ENCODE measurements around the gene PPP1R14C.

The PPP1R14C gene

DNA sequence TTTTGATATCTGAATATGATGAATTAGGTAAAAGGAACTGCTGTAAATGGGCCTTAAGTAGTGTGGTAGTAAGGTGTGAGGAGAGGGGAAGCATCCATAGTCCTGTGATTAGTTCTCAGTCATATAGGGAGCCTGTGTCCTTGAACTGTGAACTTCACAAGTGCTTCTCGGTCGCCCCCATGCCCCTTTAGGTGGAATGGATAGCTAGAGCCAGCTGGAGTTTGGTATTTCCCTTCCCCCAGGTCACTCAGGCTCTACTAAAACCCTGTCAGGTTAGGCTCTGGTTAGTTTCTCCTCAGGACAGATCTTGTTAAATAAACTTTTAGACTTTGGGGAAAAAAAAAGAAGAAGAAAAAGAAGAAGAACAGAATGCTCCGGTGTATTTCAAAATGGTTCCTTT, 82.0 kb downstream of the PPP1R14C start:
- no peak for TF ChIP-seq TAF1 (IDR thresholded peaks at IDR 0.05; ENCODE audit: borderline replicate concordance, insufficient read depth, low read length)
- TF ChIP-seq POLR2AphosphoS5 (IDR thresholded peaks at IDR 0.05; ENCODE audit: low read depth, low read length): no peak
- no peak for TF ChIP-seq SIN3A (IDR thresholded peaks at IDR 0.05; ENCODE audit: borderline replicate concordance, insufficient read depth, low read length)
- TF ChIP-seq, protein P1, sequence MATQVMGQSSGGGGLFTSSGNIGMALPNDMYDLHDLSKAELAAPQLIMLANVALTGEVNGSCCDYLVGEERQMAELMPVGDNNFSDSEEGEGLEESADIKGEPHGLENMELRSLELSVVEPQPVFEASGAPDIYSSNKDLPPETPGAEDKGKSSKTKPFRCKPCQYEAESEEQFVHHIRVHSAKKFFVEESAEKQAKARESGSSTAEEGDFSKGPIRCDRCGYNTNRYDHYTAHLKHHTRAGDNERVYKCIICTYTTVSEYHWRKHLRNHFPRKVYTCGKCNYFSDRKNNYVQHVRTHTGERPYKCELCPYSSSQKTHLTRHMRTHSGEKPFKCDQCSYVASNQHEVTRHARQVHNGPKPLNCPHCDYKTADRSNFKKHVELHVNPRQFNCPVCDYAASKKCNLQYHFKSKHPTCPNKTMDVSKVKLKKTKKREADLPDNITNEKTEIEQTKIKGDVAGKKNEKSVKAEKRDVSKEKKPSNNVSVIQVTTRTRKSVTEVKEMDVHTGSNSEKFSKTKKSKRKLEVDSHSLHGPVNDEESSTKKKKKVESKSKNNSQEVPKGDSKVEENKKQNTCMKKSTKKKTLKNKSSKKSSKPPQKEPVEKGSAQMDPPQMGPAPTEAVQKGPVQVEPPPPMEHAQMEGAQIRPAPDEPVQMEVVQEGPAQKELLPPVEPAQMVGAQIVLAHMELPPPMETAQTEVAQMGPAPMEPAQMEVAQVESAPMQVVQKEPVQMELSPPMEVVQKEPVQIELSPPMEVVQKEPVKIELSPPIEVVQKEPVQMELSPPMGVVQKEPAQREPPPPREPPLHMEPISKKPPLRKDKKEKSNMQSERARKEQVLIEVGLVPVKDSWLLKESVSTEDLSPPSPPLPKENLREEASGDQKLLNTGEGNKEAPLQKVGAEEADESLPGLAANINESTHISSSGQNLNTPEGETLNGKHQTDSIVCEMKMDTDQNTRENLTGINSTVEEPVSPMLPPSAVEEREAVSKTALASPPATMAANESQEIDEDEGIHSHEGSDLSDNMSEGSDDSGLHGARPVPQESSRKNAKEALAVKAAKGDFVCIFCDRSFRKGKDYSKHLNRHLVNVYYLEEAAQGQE (IDR thresholded peaks at IDR 0.05; ENCODE audit: insufficient read depth in 1 of 2, low read depth in 2 of 2, low read length in 2 of 2): no peak
- no peak for TF ChIP-seq FOXP2 (optimal IDR thresholded peaks at IDR 0.05; ENCODE audit: borderline replicate concordance, extremely low read depth, extremely low read length, insufficient read depth)

DNA sequence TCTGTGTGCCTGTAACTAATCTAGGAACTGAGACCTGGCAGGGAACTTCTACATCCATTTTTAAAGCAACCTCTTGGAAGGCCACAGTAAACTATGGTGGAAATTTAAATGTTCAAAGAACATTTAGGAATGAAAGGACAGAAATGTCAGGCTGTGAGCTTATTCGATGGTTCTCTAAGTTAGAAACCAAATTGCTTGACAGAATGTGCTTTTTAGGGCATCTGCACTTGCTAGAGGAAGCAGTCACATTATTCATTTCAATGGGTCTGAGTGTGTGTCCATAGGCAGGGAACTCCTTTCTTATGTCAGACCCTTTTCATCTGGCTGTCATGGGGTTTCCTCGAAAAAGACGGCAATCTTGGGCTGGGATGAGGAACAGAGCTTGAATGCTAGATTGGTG, 84.4 kb downstream of the PPP1R14C start:
- TF ChIP-seq POLR2AphosphoS5 (IDR thresholded peaks at IDR 0.05; ENCODE audit: low read depth, low read length) (no peak), TAF1 (IDR thresholded peaks at IDR 0.05; ENCODE audit: borderline replicate concordance, insufficient read depth, low read length) (no peak), SIN3A (IDR thresholded peaks at IDR 0.05; ENCODE audit: borderline replicate concordance, insufficient read depth, low read length) (no peak), FOXP2 (optimal IDR thresholded peaks at IDR 0.05; ENCODE audit: borderline replicate concordance, extremely low read depth, extremely low read length, insufficient read depth) (no peak)
- TF ChIP-seq, protein P1 (IDR thresholded peaks at IDR 0.05; ENCODE audit: insufficient read depth in 1 of 2, low read depth in 2 of 2, low read length in 2 of 2): no peak

DNA sequence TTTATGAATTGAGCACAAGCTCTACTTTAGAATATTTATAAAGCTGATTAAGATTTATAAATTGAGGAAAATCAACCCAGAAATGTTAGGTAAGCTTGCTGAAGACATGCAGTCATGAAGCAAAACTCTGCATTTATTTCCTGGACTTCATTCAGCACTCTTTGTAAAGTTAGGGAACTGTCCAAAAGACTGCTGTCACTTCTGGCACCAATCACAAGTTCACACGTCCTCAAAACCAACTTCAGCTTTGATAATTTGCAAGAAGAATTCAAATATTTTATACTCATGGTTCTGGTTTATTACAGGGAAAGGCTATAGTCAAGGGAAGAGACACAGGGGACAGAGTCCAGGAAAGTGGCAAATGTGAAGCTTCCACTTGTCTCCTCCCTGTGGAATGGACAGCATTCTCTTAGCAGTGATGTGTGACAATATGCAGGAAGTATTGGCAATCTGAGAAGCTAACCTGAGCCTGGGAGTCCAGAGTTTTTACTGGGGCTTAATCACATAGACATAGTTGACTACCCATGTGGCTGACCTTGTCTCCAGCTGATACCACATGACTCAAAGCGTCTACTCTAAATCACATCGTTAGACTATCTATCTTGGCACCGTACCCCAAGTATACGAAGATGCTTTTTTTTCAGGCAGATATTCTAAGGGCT, 85.4 kb downstream of the PPP1R14C start:
- TF ChIP-seq SIN3A (IDR thresholded peaks at IDR 0.05; ENCODE audit: borderline replicate concordance, insufficient read depth, low read length): no peak

DNA sequence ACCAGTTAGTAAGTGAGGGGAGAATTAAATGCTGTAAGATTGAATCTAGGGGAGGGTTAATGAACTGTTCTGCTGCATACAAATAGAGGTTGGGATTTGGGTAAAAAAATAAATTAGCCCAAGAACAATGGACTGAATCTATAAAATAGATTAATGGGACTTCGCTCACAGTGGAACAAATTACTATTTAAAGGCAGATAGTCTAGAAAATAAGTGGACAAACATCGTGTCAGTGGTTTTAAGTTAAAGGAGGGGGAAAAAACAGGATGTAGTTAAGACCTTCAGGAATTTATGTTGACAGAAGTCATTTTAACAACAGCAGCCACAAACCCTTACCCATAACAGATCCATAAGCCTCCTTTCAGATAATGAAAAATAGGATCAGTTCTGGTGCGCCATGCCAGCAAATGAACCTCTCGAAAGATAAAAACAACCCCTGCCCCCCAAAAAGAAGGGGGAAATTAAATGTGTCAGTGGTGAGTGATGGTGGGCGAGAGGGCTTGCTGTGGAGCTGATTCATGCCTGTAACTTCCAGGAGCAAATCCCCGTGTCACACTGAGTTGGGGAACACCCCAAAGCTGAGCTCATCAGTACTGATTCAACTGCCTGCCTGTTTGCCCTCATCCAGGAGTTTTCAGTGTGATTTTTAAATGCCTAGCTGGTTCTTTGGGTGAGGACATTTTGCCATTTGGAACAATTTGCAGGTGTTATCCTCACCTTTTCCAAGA, 86.8 kb downstream of the PPP1R14C start:
- TF ChIP-seq POLR2AphosphoS5 (IDR thresholded peaks at IDR 0.05; ENCODE audit: low read depth, low read length) (no peak), FOXP2 (optimal IDR thresholded peaks at IDR 0.05; ENCODE audit: borderline replicate concordance, extremely low read depth, extremely low read length, insufficient read depth) (no peak), SIN3A (IDR thresholded peaks at IDR 0.05; ENCODE audit: borderline replicate concordance, insufficient read depth, low read length) (no peak), TAF1 (IDR thresholded peaks at IDR 0.05; ENCODE audit: borderline replicate concordance, insufficient read depth, low read length) (no peak)
- TF ChIP-seq, protein P1 (IDR thresholded peaks at IDR 0.05; ENCODE audit: insufficient read depth in 1 of 2, low read depth in 2 of 2, low read length in 2 of 2): no peak

DNA sequence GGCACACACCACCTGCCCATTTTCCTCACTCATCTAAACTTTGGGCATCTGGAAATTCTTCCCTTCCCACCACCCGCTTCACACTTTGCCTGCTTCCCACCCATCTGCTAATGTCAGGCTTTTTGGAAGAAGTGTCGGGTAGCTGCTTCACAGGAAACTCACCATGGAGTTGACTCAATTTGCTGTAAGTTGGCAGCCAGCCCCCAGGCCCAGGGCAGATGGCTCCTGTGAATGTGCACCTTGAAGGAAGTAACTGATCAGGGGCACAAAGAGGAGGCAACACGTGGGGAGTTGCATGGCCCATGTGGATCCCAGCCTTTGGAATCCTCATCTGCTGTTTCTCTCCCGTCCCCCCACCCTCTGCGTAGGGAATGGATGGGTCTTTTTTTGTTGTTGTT, 87.3 kb downstream of the PPP1R14C start:
- no peak for TF ChIP-seq TAF1 (IDR thresholded peaks at IDR 0.05; ENCODE audit: borderline replicate concordance, insufficient read depth, low read length)
- no peak for TF ChIP-seq POLR2AphosphoS5 (IDR thresholded peaks at IDR 0.05; ENCODE audit: low read depth, low read length)
- TF ChIP-seq, protein P1 (IDR thresholded peaks at IDR 0.05; ENCODE audit: insufficient read depth in 1 of 2, low read depth in 2 of 2, low read length in 2 of 2): no peak
- TF ChIP-seq SIN3A (IDR thresholded peaks at IDR 0.05; ENCODE audit: borderline replicate concordance, insufficient read depth, low read length): no peak
- TF ChIP-seq FOXP2 (optimal IDR thresholded peaks at IDR 0.05; ENCODE audit: borderline replicate concordance, extremely low read depth, extremely low read length, insufficient read depth): no peak
